ENCODE data around the gene RPAIN. TPM values are rescaled to one million over a fixed set of nuclear protein-coding genes. Genes with fewer than 3 reads are reported as not detected.

Gene RPAIN
- total and polyA plus RNA-seq, 2 of the 8 experiments (the other 6 are each of a cell fraction or from before 2014, with no cell fraction given) = 54.5 to 57.7 TPM

DNA sequence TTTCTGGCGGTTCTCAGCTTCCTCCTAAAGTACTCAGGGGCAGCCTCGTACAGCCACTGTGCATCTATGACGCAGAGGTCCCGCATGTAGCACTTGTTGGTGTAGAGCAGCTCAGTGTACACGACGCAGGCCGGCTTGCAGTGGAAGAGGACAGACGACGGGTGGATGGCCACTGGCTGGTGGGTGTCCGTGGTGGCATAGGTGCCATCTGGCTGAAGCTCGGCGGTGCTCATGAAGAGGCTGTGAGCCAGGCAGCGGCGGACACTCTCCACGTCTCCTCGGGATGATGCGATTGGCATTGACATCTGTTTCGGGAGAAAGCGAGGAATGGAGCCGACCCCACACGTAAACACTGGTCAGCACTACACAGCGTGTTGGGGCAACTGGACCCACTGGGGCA, 24.2 kb downstream of the RPAIN start:
- WGBS, 2 experiments (ENCODE audit: extremely low coverage in 1 of 2, insufficient coverage in 1 of 2, insufficient read length in 1 of 2, insufficient replicate concordance in 2 of 2, low coverage in 1 of 2, low lambda C conversion rate in 2 of 2, missing lambda C conversion rate in 1 of 2) = 97% methylated on average over 22 of the region's 22 CpGs; no CpG with 5 or more reads in 1 of the 2 experiments
- TF ChIP-seq JUN (IDR thresholded peaks at IDR 0.05; ENCODE audit: low read depth, low read length) = no peak
- no peak for TF ChIP-seq TEAD4 (IDR thresholded peaks at IDR 0.05; ENCODE audit: low read depth, low read length)
- no peak for TF ChIP-seq TAF1 (IDR thresholded peaks at IDR 0.05; ENCODE audit: low read depth, low read length)
- TF ChIP-seq NANOG (IDR thresholded peaks at IDR 0.05; ENCODE audit: insufficient read depth, low read depth, low read length, poor library complexity, severe bottlenecking) = no peak
- no peak for TF ChIP-seq CHD1 (IDR thresholded peaks at IDR 0.05; ENCODE audit: low read depth, low read length)
- no peak for TF ChIP-seq ASH2L (IDR thresholded peaks at IDR 0.05; ENCODE audit: low read length)
- no peak for TF ChIP-seq POLR2A (IDR thresholded peaks at IDR 0.05; ENCODE audit: control extremely low read depth in 1 of 2, low read depth in 2 of 2, low read length in 2 of 2)
- Histone ChIP-seq H3K18ac (ENCODE audit: extremely low read depth, low read length) (no peak overlapping the region), H3K4me2 (ENCODE audit: insufficient read depth in 1 of 2, low read depth in 2 of 2, low read length in 2 of 2) (no peak overlapping the region), H4K5ac (ENCODE audit: insufficient read length, low read depth, low read length) (no peak overlapping the region), H4K8ac (ENCODE audit: extremely low read depth, insufficient read depth, low read length) (no peak overlapping the region; the same call in 1 of the 2 replicates), H3K27me3 (replicated peaks in 1 of 4; ENCODE audit: control insufficient read depth in 3 of 4, extremely low read depth in 1 of 4, insufficient read depth in 3 of 4, low read length in 3 of 4) (no peaks in the 10 kb centered on the region), H3K4ac (replicated peaks; ENCODE audit: insufficient read length, low read depth, low read length) (no peak overlapping the region), H2BK20ac (ENCODE audit: low read length) (no peak overlapping the region), H2BK15ac (ENCODE audit: low read length) (no peak overlapping the region), H3K23ac (ENCODE audit: insufficient read length) (no peak overlapping the region), H2BK12ac (ENCODE audit: low read depth, low read length) (no peak overlapping the region), H2AK5ac (ENCODE audit: low read depth, low read length) (no peak overlapping the region), H3K79me2 (ENCODE audit: control insufficient read depth in 1 of 2, insufficient read depth in 2 of 2, low read length in 2 of 2) (peaks cover 0 to 10% of the 10 kb centered on the region in 2 experiments; a peak in 1 of 4 replicates), H2BK120ac (replicated peaks; ENCODE audit: low read depth, low read length) (no peak overlapping the region), H3K4me3 (ENCODE audit: extremely low read depth in 1 of 4, insufficient read depth in 2 of 4, low read depth in 3 of 4, low read length in 4 of 4) (no peak overlapping the region), H3K56ac (replicated peaks; ENCODE audit: insufficient read length, low read depth, low read length) (no peak overlapping the region), H3K9ac (replicated peaks in 1 of 4; ENCODE audit: extremely low read depth in 1 of 4, low read depth in 3 of 4, low read length in 3 of 4) (no peak overlapping the region), H2BK5ac (ENCODE audit: low read depth, low read length) (no peak overlapping the region), H3K14ac (ENCODE audit: insufficient read length) (no peak overlapping the region), H3K23me2 (ENCODE audit: low read depth, low read length) (no peaks in the 10 kb centered on the region), H3K79me1 (ENCODE audit: low read depth, low read length) (peaks cover 9% of the 10 kb centered on the region), H3K4me1 (replicated peaks in 1 of 4; ENCODE audit: control insufficient read depth in 3 of 4, insufficient read depth in 4 of 4, low read length in 3 of 4) (no peaks in the 10 kb centered on the region), H3K27ac (ENCODE audit: low read depth, low read length) (no peak overlapping the region), H2AFZ (ENCODE audit: low read length) (no peak overlapping the region), H3K36me3 (ENCODE audit: control insufficient read depth in 2 of 4, insufficient read depth in 4 of 4, low read length in 3 of 4) (peaks cover 15 to 55% (median 46%) of the 10 kb centered on the region in 4 experiments), H3K9me3 (ENCODE audit: insufficient read depth in 2 of 2, low read depth in 1 of 2, low read length in 1 of 2) (no peaks in the 10 kb centered on the region), H4K20me1 (replicated peaks in 1 of 2; ENCODE audit: control insufficient read depth in 1 of 2, insufficient read depth in 2 of 2, low read length in 2 of 2) (peaks cover 3 to 14% of the 10 kb centered on the region in 2 experiments), H4K91ac (replicated peaks; ENCODE audit: insufficient read length, low read length) (no peak overlapping the region)
- CTCF ChIA-PET (ENCODE audit: partially characterized antibody) = interaction anchor here (2.6 kb wide), 1 partner anchor 11 kb away, joined by 9 read pairs; no protein-coding TSS in a partner anchor
- no peak for FAIRE-seq
- POLR2A ChIA-PET (ENCODE audit: partially characterized antibody) = interaction anchor here (2.8 to 21.2 kb wide), 2 partner anchors 16 to 18 kb away, joined by 9 to 228 read pairs; no protein-coding TSS in a partner anchor
- no peak for DNase-seq (ENCODE audit: low read depth in 1 of 2, low spot score in 2 of 2)

All from H1 (cell line).